Stimulated activated CD8-positive, alpha-beta memory T cell treated with anti-CD3 and anti-CD28 coated beads, Interleukin-7, amount 100 ng/mL, for 24 hours (primary cell): ENCODE results near the gene TARBP2.
A peak's percentile ranks its signal among the peaks of the same experiment; 100 is the strongest.

Experiments
- DNase-seq: peaks from one replicate; pipeline ENCODE4 v3.0.0-alpha.2; 2020; ENCODE audit warnings: low read depth

TARBP2 gene, protein sequence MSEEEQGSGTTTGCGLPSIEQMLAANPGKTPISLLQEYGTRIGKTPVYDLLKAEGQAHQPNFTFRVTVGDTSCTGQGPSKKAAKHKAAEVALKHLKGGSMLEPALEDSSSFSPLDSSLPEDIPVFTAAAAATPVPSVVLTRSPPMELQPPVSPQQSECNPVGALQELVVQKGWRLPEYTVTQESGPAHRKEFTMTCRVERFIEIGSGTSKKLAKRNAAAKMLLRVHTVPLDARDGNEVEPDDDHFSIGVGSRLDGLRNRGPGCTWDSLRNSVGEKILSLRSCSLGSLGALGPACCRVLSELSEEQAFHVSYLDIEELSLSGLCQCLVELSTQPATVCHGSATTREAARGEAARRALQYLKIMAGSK

DNA sequence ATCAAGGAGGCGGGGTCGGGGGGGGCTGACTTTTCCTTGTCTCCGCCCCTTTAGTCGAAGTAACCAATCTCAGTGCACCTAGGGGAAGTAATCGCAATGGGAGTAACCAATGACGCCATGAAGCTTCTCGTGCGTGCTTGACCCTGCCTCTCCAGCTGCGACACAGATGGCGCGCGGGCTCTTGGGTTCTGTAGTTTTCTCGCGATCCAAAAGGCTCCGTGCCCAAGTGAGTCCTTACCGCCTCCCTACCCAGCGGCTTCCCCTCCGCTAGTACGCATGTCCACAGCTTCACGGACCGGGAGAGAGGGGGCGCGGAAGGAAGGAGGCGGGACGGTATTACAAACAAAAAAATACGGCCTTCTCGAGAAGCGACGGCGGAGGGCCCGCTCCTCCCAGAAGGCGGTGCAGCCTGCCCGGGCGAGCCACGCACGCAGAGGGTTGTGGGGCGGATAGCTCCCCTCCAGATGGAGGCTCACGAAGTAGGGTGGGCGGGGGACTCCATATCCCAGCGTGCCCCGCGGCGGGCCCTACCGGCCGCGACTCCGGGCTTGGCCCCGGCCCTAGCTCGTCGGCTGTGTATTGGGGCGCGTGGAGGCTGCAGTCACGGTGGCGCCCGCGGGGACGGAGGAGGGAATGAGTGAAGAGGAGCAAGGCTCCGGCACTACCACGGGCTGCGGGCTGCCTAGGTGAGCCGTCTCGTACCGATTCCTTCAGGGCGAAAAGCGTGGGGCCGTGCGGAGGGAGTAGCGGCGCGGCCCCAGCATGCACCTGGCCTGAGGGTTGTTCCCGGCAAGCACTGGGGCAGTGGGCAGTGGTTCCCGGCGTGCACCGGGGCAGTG lies at the start of gene TARBP2:
TSS of gene TARBP2 (plus strand) at position 508 of the 839 bp plus-strand sequence. CDS start at position 634, 126 bp downstream.
- peak; percentile 97 for DNase-seq

DNA sequence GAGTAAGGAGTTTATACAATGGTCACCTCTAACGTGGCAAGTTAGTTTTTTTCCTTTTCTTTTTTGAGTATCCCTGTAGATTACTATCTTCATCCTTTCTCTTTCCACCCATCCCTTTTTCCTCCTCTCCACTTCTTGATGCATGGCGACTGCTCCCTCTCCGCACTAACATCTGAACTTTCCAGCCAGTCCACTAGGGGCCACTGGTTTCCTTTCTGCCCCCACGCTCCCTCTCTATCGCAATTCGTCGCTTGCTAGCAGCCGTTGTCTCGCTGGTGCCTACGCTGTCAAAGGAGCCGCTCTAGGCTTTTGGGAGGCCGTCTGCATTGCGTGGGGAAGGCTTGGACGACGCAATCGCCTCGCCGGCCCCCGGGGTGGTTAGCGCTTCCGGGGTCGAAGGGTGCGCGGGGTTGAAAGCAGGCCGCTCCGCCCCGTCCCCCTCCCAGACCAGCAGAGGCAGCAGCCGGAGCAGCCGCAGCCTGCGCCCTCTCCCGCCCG lies 49.4 kb upstream of the TARBP2 start, which contains the start of gene PCBP2:
TSS of gene PCBP2 (plus strand) at position 442 of the 498 bp plus-strand sequence. CDS start 2,699 bp downstream, outside the sequence.
- DNase-seq = peak; percentile 89

DNA sequence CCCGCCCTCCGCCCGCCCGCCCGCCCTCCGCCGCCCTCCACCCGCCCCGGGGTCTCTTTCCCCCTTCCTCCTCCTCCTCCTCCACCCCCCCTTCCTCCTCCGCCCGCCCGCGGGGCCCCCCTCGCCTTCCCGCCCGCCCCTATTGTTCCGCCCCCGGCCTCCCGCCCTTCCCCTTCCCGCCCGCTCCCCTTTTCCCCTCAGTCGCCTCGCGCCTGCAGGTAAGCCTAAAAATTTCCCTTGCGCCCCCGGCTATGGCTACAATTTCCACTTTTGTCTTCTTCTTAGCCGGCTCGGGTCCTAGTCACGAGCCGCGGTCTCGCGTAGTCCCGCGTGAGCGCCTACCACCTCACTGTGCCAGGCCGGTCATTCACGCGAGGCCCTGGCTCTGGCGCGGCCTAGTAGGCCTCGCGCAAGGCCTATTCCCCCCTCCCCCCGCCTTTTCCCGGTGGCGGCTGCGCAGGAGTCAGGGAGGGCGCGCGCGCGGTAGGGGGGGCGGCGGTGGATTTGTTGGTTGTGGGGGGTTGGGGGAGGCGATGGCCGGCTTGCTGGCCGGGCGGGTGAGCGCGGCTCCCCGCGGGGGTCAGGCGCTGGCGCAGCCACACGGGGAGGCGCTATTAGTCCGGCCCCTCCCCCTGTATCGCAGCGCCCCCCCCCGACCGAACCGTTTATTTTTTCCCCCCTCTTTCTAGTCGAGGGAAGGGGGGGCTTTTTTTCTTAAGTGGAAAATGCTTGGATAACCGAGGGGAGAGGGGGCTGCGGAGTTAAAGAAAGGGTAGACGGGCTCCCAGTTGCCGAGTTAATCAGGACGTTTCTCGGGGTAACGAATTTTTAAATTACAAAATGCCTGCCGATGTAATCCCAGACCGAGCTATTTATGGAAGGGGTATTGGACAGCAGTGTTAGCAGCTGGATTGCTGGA lies 48.7 kb upstream of the TARBP2 start:
- peak; percentile 49 for DNase-seq

DNA sequence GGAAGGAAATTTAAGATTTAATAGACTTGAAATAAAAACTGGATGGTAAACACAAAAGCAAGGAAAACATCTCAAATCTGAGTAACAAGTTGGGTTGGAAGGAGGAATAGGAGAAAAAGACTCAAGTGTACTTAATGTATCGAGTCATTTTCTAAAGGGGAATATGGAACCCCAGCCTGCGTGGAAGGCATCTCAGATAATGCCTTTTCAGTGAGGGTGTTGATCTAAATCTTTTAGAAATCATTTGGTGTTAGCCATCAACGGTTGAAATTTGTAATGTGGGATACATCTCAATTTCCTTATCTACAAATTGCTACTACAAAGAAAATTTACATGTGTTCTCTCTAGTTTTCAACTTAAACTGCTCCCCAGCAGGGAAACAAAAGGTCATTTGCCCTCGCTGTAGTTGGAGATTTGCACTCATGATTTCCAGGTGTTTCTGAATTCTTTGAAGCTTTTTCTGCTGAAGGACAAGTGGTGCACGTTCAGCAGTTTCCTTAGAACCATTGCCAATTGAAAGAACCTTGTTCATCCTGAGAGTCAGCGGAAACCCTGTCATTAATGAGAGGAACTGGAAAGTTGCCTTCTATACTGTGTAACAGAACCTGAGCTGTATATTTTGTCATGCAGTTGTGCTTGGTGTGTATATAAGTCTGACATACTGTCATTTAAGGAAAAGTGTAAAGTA lies 47.0 kb upstream of the TARBP2 start:
- no peak for DNase-seq

DNA sequence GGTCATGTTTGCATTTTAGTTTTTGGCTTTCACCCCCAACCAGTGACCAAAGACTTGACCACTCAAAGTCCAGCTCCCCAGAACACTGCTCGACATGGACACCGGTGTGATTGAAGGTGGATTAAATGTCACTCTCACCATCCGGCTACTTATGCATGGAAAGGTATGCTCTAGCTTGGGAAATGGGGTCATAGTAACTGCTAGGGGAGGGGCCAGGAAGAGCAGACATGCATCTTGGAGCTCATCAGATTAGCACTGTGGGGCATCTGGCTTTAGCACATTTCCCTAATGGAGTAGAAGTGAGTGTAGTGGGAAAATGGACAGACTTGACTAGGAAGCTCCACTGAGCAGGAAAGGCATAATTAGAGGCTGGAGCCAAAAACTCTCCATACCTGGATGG lies 46.4 kb upstream of the TARBP2 start:
- no peak for DNase-seq

DNA sequence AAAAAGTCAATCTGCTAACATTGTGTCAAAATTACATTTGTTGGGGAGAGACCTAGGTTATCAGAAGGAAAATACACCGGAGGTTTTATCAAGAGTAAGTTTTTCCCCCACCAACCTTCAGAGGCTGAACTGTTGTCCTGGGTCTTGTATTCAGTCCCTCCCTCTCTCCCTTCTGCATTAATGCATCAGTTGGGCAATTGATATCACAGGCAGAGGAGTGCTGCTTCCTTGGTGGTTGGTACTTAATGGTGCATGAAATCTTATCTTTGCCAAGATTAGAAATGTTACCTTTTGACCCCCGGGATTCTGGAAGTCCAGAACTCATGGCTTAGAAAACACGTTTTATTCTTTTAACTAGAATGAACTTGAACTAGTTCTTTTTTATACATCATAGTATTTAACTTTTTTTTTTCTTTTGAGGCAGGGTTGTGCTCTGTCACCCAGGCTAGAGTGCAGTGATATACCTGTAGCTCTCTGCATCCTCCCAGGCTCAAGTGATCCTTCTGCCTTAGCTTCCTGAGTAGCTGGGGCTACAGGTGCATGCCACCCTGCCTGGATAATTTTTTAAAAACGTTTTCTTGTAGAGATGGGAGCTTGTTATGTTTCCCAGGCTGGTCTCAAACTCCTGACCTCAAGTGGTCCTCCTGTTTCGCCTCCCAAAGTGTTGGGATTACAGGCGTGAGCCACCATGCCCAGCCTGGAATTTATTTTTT lies 44.3 kb upstream of the TARBP2 start:
- no peak for DNase-seq

DNA sequence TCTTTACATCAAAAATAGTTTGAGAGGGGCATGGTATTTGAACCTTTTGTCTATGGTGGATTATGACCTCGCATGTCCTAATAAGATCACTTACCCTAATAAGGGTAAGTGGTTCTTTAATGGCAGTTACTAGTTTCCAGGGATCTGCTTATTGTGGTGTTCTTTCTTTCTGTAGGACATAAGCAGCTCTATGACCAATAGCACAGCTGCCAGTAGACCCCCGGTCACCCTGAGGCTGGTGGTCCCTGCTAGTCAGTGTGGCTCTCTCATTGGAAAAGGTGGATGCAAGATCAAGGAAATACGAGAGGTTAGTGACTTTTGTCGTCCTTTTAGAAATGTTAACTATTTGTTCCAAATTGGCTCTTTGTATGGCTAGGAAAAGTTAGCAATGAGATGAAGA lies 42.0 kb upstream of the TARBP2 start:
- DNase-seq = no peak

DNA sequence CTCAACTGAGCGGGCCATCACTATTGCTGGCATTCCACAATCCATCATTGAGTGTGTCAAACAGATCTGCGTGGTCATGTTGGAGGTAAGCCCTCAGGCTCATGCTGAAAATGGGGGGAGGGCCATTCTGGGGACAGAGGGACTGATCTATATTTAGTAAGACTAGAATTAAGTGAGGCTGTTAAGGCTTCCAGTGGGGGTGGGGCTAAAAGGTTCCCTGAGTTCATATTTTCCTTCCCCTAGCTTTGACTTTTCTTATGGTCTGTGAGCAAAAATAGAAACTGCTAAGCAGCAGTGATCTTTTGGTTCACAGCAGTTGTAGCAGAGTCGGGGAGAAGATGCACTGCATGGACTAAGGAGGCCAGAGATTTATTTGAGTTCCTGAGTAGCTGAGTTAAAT lies 40.0 kb upstream of the TARBP2 start:
- DNase-seq = no peak

DNA sequence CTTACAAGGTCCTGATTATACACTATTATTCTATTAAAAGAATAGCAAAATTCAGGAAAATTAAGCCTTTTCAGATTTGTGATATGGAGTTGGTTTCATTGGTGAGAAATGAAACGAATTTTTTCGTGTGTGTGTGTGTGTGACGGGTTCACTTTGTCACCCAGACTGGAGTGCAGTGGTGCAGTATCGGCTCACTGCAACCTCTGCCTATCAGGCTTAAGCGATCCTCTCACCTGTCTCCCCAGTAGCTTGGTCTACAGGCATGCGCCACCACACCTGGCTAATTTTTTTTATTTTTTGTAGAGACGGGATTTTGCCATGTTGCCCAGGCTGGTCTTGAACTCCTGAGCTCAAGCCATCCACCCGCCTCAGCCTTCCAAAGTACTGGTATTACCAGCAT lies 39.5 kb upstream of the TARBP2 start:
- DNase-seq = no peak

DNA sequence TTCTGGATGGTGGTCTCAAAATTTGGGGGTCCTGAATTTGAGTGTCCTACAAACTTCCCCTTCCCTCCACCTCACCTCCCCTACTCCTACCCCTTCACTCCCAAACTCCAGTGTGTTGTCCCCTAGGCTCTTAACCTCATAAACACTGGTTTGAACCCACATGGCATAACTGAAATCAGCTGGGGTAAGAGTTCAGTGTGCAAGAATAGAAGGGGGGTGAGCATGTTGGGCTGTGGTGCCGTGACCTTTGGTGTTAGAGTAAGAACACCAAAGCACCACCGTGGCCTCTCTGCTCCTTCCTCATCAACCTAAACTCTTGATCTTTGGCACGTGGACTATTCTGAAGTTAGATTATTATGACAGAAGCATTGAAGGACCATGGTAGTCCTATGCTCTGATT lies 38.1 kb upstream of the TARBP2 start:
- no peak for DNase-seq

DNA sequence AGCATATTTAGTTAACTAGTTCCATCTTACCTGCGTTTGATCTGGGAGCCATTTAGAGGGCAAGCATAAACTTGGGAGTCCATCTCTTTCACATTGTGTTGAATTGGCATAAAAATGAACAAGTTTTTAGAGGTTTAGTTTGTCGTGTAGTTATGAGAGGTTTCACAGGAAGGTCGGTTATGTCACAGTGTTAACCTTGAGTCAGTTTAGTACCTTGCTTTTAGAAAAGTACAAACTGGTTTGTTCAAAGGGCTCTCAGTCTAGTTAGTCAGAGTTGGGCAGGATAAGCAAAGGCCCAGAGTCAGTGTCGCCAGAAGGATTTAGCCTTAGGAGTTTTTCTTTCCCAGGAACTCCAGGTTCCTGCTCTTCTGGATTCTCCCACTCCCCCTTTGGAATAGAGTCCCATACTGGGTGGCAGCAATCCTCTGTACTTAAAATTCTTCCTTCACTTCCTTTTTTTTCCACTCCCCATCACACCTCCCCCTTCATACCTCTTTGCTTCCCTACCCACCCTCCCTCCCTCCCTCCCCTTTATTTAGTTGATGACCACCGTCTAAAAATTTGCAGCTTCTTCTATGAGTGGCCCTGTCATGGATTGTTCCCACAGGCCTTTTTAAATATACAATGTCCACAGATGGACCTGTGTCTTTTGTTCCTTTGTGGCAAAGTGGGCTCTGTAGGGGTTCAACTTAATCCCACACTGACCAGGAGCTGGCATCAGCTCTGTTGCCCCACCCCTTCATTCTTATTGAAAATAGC lies 37.1 kb upstream of the TARBP2 start:
- DNase-seq = no peak

DNA sequence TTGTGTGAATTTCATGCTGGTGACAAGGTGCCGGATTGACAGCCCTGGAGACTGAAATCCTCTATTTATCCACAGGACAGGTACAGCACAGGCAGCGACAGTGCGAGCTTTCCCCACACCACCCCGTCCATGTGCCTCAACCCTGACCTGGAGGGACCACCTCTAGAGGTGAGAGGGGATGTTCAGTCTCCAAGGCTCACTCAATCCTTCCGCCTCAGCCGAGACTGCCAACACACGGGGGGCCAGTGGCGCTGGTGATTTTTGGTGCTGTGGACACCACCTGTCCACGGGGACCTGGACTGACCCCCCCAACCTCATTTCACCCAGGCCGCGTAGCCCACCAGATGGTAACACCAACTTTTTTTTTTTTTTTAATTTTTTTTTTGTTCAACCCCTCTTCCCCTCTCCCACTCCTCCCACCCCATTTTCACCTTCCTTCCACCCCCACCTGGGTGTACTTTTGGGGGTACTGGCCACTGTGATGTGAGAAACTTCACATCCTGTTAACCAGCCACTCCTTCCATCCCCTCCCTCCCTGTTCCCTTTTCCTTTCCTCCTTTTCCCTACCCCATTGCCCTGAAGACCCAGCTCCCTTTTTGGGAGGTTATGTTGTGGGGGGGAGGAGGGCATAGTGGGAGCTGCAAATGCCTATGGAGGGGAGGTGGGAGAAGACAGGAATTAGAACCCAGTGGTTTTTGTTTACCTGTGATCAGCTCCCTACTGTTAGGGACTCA lies 36.2 kb upstream of the TARBP2 start:
- no peak for DNase-seq

DNA sequence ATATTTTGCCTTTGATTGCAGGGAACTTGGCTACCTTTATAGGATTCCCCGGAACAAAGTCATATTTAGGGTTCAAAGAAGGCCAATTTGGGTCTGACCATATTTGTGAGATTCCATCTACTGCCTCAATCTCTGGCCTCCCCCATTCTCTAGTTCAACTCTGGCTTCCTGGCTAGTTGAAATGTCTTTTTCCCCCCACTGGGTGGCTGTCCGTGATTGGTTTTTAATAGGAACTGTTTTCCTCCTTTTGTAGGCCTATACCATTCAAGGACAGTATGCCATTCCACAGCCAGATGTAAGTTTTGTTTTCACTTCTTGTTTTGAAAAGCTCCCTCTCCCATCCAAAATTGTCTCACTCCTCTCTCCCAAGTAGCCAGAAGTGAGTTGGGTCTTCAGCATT lies 35.4 kb upstream of the TARBP2 start:
- no peak for DNase-seq

DNA sequence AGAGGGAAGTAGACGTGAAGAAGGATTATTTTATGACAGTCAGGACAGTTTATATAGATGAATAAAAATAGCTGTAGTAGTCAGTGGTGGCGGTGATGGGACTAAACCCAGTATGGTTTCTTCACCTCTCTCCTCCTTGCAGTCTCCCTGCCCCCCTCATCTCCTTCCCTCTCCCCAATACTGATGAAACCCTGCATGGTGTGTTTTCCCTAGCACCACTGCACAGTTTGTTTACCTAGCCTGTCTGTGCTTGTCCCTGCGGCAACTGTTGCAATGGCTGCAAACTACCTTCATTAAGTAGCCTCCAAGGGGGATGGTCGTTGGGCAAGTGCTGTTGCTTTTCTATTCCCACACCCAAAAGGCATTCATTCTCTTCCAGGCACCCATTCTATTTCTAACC lies 34.4 kb upstream of the TARBP2 start:
- DNase-seq = no peak

DNA sequence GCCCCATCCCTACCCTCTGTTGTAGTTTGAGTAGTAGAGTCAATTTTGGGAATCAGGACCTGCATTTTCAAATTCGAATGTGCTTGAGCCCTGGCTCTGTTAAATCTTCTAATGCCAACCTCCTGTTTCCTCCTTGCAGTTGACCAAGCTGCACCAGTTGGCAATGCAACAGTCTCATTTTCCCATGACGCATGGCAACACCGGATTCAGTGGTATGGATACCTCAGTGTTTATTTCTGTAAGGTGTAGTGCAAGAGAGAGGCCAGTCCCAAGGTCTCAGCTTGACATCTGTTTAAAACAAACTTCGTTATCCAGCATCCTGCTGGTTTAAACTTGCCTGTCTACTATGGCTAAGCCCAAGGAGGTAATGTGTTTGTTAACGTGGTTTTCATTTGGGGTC lies 34.0 kb upstream of the TARBP2 start:
- no peak for DNase-seq

DNA sequence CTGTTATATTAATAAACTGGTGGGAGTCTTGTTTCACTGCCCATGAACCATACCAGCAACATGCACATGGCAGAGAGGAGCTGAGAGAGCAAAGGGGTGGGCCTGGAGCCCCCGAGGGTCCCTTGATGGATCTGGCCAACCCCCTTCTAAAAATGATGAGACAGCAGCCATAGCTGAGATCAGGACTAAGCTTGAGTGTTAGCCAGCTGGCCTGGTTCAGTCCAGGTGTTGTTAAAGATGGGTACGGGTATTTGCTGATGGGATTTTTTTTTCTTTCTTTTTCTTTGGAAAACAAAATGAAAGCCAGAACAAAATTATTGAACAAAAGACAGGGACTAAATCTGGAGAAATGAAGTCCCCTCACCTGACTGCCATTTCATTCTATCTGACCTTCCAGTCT lies 33.2 kb upstream of the TARBP2 start:
- DNase-seq = no peak

DNA sequence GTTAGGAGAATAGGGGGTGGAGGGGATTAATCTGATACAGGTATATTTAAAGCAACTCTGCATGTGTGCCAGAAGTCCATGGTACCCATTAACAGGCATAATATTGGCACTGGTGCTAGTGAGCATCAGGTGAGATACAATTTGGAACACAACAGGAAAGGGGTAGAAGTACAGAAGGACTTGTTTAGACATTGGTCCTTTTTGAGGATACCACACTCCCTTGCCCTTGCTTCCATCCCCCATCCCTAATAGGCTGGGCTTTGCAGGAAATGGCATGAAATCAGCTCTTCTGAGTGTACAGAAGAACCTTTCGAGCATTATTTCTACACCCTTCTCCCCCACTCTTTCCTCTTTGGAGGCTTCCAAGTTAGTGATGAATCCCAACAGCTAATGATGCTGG lies 32.8 kb upstream of the TARBP2 start:
- DNase-seq = no peak

DNA sequence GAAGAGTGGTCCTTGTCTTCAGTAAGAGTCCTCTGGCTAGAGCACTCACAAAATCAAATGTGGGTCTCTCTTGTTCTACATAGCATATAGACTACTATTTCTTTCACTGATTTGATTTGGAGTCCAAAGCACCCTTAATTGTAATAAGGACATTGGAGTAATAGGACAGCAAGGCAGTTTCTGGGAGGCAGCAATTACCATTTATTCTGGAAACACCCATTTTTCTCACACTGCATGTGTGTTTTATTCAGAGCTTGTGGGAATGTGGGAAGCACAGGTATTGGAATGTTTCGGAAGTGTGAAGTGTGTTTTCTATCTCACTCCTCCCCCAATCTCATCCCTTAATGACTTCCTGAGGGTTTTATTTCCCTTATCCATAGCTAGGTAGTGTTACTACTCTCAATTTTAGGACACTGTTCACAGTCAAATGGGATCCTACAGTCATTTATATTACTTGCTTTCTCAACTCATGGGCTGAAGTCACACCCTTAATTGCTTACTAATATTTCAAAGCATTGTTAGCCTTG lies 29.0 kb upstream of the TARBP2 start:
- no peak for DNase-seq

DNA sequence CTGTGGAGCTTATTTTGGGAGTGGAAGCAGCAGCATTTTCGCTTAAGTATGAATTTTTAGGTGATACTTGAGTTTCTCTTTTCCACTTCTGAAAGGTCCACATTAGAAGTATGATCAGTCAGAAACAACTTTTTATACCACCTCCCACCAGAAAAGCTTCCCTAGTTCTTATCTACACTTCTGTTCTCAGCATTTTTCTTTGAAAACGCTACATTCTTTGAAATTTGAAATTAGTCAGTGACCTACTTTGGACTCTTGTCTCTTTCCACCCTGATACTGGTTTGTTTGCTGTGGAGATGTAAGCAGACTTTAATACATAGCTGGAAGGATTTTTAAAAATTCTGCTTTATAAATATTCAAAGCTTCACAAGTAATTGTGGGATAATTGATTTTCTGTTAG lies 27.0 kb upstream of the TARBP2 start:
- no peak for DNase-seq
